GM19463 (cell line): ENCODE data around the gene FADD.
"Not testable (repeated sequence)": the region's sequence is repeated elsewhere in the genome, so short reads cannot be mapped to it uniquely, and the experiment has no call there.

Experiments
- ATAC-seq: cut with Tn5 transposase; IDR thresholded peaks from one replicate; pipeline ENCODE4 v1.9.1; 2021; ENCODE audit warnings: mild to moderate bottlenecking, moderate library complexity; ENCODE audit not compliant: unreplicated experiment

Gene FADD

DNA sequence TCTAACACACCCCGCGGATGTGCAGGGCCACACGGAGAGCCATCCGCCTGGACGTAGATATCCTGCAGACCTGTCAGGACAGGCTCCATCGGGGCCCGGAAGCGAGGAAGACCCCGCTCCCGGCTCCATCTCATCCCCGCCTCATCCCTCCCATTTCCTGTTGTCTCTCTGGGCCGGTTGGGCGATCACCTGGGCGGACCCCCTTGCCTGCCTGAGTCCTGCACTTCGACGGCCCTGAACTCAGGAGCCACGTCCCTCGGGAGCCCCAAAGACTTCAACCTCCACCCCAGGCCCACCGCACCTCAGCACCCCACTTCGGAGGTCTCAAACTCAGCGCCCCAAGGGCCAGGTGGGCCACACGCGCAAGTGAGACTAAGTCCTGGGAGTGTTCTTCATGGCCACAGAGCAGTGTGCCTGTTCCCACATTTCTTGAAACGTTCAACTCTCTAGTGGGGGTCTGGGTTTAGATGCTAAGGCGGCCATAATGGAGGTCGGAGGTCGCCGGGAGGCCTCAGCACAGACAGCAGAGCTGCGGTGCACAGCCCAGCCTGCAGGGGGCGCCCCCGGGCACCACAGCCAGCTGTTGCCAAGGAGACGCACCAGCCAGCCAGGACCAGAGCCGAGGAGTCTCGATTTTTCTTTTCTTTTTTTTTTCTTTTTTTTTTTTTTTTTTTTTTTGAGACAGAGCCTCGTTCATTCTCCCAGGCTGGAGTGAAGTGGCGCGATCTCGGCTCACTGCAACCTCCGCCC, 26.0 kb upstream of the FADD start:
- ATAC-seq, result no peak

GRCh38 chr11:70180906-70181305, 22.2 kb upstream of the FADD start:
- ATAC-seq, result no peak

DNA sequence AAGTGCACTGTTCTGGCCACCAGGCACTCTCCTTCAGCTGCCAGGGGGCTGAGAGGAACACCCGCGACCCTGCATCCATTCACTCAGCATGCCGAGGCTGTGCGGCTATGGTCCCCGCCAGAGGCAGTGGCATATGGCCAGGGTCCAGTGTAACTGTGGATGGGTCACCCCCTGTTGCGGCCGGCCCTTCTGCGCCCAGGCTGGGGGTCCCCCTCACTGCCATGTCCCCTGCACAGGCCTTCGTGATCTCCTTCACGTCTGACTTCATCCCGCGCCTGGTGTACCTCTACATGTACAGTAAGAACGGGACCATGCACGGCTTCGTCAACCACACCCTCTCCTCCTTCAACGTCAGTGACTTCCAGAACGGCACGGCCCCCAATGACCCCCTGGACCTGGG, 20.8 kb upstream of the FADD start:
- no peak for ATAC-seq

- ATAC-seq, result no peak
Observed at GRCh38 chr11:70183032-70183431, 20.1 kb upstream of the FADD start.

DNA sequence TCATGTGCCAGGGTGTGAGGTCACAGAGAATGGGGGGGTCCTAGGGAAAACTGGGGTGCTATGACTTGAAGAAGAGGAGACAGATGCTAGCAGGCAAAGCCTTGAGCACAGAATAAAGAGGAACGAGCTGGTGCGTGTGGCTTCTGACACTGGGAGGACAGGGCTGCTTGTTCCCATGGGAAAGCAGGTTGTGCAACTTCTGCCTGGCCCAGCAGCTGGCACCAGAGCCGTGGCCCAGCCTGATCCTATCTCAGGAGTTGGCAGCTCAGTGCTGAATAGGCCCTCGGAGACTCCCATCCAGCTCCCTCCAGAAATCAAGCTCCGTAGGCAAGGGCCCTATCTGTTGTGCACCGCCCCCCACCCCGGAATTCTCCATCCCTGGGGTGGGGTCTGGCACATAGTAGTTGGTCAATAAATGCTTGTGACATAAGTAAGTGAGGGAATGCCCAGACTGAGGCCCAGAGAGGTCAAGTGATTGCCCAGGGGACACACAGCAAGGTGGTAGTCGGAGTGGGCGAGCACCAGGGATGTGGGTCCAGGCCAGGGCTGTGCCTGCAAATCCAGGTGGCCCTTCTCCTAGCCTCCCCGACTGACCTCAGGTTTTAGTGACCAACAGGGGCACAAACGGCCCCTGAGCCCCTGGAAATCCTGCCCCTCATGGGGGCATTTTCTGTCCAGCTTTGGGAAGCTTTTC, 19.5 kb upstream of the FADD start:
- ATAC-seq, result no peak

DNA sequence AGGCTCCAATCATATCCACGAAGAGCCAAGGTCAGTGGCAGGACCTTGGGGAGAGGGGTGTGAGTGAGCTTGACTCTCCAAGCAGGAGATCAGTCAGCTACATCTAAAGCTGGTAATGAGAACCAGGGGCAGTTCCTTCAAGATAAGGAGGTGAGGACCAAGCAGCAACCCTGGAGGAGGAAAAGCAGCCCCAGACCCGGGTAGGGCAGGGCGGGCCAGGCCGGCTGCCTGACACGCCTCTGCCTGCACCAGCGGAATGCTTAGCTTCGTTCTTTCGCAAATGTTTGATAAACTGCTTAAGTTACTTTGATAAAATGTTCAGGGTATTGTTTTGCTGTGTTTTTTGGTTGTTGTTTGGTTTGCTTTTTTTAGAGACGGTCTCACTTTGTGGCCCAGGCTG, 18.7 kb upstream of the FADD start:
- no peak for ATAC-seq

DNA sequence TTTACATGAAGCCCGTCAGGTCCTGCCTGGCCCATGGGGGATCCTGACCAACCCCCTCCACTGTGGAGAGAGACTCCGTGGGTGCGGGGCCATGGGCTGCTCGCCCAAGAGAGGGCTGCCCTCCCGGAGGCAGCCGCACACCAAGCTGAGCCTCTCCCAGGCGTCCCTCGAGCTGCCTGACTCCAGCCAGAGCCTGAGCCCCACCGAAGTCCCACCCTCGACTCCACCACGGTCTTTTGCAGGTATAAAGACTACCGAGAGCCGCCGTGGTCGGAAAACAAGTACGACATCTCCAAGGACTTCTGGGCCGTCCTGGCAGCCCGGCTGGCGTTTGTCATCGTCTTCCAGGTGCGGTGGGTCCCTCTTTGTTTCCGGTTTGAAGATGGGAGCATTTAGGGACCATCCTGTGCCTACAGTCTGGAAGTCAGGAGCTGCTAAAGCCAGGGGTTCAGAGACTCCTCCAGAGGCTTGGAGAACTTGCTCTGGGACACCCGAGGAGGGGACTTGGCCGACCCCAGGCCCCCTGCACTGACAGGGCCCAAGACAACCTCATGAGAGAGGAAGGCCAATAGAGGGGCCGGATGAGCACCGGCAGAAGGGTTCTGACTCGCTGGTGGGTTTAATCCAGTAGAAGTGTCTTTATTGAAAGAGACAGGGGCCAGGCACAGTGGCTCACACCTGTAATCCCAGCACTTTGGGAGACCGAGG, 17.6 kb upstream of the FADD start:
- no peak for ATAC-seq

DNA sequence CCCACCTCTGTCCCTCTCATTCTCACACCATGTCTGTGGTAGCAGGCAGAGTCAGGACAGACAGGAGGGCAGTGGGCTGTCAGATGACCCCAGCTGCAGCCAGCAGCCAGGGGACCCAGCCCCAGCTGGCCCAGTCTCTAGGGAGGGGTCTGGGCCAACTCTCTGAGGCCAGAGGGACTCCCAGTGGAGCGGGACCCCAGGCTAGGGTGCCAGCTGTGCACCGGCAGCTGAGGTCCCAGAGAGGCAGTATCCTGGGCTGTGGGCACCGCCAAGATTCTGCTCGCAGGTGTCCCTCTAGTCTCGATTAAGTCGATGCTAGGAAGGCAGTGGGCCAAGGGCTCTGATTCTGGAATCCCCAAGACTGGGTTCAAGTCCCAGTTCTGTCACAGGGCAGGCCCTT, 16.7 kb upstream of the FADD start:
- ATAC-seq, result no peak

- ATAC-seq, result no peak
Observed at GRCh38 chr11:70186936-70187335, 16.2 kb upstream of the FADD start.

DNA sequence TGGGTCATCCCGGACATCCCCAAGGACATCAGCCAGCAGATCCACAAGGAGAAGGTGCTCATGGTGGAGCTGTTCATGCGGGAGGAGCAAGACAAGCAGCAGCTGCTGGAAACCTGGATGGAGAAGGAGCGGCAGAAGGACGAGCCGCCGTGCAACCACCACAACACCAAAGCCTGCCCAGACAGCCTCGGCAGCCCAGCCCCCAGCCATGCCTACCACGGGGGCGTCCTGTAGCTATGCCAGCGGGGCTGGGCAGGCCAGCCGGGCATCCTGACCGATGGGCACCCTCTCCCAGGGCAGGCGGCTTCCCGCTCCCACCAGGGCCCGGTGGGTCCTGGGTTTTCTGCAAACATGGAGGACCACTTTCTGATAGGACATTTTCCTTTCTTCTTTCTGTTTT, 15.3 kb upstream of the FADD start:
- no peak for ATAC-seq

- no peak for ATAC-seq
Observed at GRCh38 chr11:70189622-70190021, 13.5 kb upstream of the FADD start.

- no peak for ATAC-seq
Observed at GRCh38 chr11:70191495-70192140, 11.5 kb upstream of the FADD start.

GRCh38 chr11:70192666-70193410, 10.3 kb upstream of the FADD start:
- no peak for ATAC-seq

- no peak for ATAC-seq
Observed at GRCh38 chr11:70193411-70194292, 9.4 kb upstream of the FADD start.

DNA sequence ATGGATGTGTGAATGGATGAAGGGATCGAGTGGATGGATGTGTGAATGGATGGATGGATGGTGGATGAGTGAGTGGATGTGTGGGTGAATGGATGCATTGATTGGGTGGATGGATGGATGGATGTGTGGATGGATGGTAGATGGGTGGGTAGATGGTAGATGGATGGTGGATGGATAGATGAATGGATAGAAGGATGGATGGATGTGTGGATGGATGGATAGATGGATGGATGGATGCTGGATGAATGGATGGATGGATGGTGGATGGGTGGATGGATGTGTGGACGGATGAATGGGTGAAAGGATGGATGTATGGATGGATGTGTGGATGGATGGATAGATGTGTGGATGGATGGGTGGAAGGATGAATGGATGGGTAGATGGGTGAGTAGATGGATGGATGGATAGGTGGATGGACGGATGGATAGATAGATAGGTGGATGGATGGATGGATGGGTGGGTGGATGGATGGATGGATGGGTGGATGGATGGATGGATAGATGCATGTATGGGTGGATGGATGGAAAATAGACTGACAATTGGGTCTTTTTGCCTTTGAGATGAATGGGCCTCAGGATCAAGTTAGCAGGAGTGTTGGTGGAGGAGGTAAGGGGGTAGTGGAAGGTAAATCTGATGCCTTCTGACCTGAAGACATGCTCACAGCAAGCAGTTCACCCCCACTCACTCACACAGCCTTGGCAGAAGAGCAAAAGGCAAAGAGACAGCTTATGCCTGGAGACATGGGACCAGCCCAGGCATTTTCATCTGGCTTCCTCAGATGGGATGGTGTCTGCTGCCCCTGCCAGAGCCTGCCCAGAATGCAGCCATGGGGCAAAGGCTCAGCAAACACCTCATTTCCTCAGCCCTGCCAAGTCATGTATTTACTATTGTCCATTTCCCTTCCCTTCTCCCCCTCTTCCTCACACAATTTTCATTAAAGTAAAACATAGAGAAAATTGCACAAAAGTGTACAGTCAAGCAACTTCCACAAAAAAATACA, 8.0 kb upstream of the FADD start:
- ATAC-seq, result no peak

GRCh38 chr11:70200212-70200844, 2.8 kb upstream of the FADD start:
- ATAC-seq, result no peak

- not testable (repeated sequence) for ATAC-seq
Observed at GRCh38 chr11:70201047-70201446, 2.0 kb upstream of the FADD start.
